ENCODE results near the gene POLR1E.
"Not testable (repeated sequence)": the region's sequence is repeated elsewhere in the genome, so short reads cannot be mapped to it uniquely, and the experiment has no call there.

Gene POLR1E

GRCh38 chr9:37507566-37508134 lies 21.9 kb downstream of the POLR1E start:
- no peak for DNase-seq

GRCh38 chr9:37508135-37508833 lies 22.5 kb downstream of the POLR1E start:
- DNase-seq, result no peak

- DNase-seq, result no peak
Observed at GRCh38 chr9:37508834-37509206, 23.1 kb downstream of the POLR1E start.

- no peak for DNase-seq
Observed at GRCh38 chr9:37509536-37509935, 23.8 kb downstream of the POLR1E start.

GRCh38 chr9:37510053-37510452 lies 24.3 kb downstream of the POLR1E start:
- not testable (repeated sequence) for DNase-seq

GRCh38 chr9:37511016-37512010 lies 25.6 kb downstream of the POLR1E start:
- no peak for DNase-seq

GRCh38 chr9:37512437-37512836 lies 26.7 kb downstream of the POLR1E start:
- DNase-seq, result no peak

GRCh38 chr9:37514415-37514814 lies 28.7 kb downstream of the POLR1E start:
- not testable (repeated sequence) for DNase-seq

- DNase-seq, result no peak
Observed at GRCh38 chr9:37514999-37515398, 29.3 kb downstream of the POLR1E start.

GRCh38 chr9:37515620-37516258 lies 30.0 kb downstream of the POLR1E start:
- no peak for DNase-seq

GRCh38 chr9:37517923-37518322 lies 32.2 kb downstream of the POLR1E start:
- DNase-seq, result no peak

GRCh38 chr9:37520641-37521040 lies 34.9 kb downstream of the POLR1E start:
- DNase-seq, result no peak

- no peak for DNase-seq
Observed at GRCh38 chr9:37521111-37521510, 35.4 kb downstream of the POLR1E start.

GRCh38 chr9:37522971-37523370 lies 37.2 kb downstream of the POLR1E start:
- DNase-seq, result no peak

GRCh38 chr9:37523916-37524315 lies 38.2 kb downstream of the POLR1E start:
- DNase-seq, result no peak

- peak; percentile 86 for DNase-seq
Observed at GRCh38 chr9:37528652-37529471, 43.1 kb downstream of the POLR1E start.

- DNase-seq, result peak; percentile 62
Observed at GRCh38 chr9:37531699-37532098, 46.0 kb downstream of the POLR1E start.

GRCh38 chr9:37534412-37534811 lies 48.7 kb downstream of the POLR1E start:
- no peak for DNase-seq

- DNase-seq, result no peak
Observed at GRCh38 chr9:37534901-37535300, 49.2 kb downstream of the POLR1E start.

- no peak for DNase-seq
Observed at GRCh38 chr9:37538099-37538498, 52.4 kb downstream of the POLR1E start.

GRCh38 chr9:37539634-37540033 lies 53.9 kb downstream of the POLR1E start:
- DNase-seq, result no peak

GRCh38 chr9:37540634-37541033 lies 54.9 kb downstream of the POLR1E start:
- DNase-seq, result no peak

Measured in stimulated activated naive CD4-positive, alpha-beta T cell treated with Interleukin-2 at 50 U/mL for 16 hours (primary cell).